NCI-H1092 (cell line): ENCODE measurements around the gene MPHOSPH8.
"Not testable (repeated sequence)": the region's sequence is repeated elsewhere in the genome, so short reads cannot be mapped to it uniquely, and the experiment has no call there.

ENCODE experiments used
- DNase-seq: peaks from one replicate; lab custom pipeline; 2025; lab: John Stamatoyannopoulos, UW

MPHOSPH8 gene

DNA sequence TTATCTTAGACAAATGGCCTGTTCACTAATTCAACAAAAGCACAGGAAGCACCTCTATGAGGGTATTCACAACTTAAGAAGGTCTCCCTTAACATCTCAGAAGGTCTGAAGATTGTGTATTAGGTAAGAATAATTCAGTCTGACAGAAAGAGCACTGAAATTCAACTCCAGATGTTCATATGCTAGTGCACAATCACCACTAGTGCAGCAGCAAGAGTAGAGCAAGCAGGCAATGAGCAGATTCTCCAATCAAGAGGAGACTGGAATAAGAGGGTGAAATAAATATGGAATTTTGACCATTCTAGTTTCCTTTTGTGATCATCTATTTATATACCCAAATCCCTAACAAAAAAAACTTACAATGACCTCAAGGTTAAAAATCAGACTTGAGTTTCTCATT, 52.0 kb downstream of the MPHOSPH8 start:
- DNase-seq, result no peak

DNA sequence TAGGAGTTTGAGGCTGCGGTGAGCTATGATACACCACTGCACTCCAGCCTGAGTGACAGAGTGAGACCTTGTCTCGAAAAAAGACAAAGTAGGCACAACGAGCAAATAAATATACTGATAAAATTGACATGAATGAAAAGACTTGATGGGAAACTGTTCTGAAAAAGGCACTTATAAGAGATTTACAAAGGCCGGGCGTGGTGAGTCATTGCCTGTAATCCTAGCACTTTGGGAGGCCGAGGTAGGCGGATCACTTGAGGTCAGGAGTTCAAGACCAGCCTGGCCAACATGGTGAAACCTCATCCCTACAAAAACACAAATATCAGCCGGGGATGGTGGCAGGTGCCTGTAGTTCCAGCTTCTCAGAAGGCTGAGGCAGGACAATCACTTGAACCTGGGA, 58.0 kb downstream of the MPHOSPH8 start:
- not testable (repeated sequence) for DNase-seq

DNA sequence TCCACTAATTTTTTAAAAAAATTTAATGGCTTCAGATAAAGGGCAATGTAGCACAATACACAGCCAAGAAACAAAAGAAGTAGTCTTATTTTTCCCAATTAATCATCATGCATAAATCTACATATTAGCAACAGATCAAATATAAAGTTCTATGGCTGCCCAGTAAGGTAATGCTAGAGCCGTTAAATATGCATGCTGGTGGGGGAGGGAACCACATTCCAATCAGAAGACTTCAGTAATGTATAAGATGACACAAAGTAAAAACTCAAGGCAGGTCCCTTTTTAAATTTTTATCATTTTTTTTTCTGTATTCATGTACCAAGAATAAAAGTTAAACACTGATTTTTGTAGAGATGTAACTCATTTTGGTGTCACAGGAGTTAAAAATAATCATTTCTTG, 62.0 kb downstream of the MPHOSPH8 start:
- no peak for DNase-seq

DNA sequence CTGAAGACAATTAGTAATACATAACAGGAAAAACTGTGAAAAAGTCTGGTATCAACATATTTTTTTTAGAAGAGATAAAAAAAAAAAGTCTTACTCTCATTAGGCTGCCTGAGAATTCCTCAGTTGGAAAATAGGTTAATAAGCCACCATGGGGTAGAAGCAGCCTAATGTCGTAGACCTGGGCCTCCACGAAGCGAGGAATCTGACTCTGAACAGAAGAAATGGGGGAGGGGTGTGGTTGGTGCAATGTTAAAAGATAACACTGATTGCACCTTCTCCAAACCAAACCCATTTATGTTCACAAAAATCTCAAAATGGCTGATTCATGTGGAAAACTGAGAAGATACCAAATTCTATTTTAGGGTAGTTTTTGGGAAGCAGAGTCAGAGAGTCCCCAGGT, 62.4 kb downstream of the MPHOSPH8 start:
- no peak for DNase-seq

DNA sequence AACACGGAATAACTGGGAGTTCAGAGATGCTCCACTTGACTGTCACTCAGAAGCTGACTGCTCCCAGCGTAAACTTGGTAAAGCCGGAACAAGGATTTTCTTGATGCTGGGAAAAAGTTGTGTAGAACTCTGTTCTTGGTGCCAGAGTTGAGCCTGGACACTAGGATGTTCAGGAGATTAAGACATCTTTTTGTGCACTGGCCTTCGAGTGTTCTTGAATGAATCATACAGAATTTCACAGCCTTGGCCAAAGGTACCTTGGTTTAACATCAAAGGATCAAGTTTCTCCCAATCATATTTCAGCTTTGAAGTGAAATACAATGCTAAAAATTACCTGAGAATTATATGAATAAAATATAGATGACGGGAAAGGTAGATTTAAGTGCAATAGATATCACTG, 67.5 kb downstream of the MPHOSPH8 start:
- not testable (repeated sequence) for DNase-seq

DNA sequence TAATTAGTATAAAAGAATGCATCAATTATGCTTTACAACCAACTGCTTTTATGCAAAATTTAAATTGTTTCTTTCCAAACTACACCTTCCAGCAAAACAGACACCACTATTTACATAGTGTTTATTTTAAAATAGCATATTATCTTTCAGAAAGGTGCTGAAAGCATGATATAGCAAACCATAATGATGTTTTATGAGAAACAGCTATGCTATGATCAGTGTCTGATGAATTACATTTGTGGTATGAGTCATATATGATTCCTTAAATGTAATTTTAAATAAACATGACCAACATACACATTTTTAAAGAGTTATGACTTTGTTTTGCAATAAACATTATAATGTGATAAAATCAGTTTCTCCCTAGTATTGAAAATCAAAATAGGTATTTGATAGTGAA, 68.2 kb downstream of the MPHOSPH8 start:
- not testable (repeated sequence) for DNase-seq

DNA sequence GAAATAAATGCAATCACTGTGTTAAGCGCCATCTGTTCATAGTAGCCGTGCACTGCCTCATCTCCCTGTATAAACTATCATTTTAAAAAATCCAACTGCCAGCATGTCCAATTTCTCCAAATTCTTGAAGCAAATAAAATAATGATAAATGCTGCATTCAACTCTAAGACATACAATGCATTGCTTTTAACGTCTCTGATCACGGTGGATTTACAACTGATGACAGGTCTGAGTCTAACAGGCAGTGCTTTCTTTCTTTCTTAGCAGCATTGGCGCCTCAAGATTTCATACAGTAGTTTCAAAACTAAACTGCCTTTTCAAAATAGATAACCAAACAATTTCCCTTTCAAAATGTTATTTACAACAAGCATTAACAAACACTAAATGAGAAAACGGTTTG, 70.8 kb downstream of the MPHOSPH8 start:
- not testable (repeated sequence) for DNase-seq

DNA sequence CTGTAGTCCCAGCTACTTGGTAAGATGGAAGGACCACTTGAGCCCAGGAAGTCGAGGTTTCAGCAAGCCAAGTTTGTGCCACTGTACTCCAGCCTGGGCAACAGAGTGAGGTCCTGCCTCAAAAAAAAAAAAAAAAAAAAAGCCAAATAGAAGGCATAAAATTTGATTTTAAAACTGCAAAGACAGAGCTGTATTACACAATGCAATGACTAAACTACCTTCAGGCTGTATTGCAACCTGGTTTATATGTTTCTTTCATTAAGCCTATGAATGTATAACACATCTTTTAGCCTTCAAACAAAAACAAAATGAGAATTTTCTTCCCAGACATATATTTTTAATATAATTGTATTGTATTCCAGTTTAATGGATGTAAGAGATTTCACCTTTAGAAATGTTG, 75.6 kb downstream of the MPHOSPH8 start:
- DNase-seq, result not testable (repeated sequence)

DNA sequence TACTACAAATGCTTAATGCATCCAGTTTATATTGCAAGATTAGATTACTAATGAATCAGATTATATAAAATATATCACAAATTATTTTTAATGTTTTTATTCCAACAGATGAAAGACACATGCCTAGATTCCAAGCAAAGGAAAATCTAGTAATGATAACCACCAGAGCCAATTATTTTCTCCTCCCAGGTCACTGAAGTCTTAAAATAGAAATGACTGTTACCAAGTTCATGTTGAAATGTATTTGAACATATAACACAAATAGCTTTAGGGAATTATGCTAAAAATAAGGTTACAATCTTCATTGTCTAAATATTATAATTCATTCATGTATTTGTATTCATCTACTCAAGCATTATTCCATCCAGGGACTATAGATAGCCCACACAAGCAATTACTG, 76.3 kb downstream of the MPHOSPH8 start:
- DNase-seq, result not testable (repeated sequence)

DNA sequence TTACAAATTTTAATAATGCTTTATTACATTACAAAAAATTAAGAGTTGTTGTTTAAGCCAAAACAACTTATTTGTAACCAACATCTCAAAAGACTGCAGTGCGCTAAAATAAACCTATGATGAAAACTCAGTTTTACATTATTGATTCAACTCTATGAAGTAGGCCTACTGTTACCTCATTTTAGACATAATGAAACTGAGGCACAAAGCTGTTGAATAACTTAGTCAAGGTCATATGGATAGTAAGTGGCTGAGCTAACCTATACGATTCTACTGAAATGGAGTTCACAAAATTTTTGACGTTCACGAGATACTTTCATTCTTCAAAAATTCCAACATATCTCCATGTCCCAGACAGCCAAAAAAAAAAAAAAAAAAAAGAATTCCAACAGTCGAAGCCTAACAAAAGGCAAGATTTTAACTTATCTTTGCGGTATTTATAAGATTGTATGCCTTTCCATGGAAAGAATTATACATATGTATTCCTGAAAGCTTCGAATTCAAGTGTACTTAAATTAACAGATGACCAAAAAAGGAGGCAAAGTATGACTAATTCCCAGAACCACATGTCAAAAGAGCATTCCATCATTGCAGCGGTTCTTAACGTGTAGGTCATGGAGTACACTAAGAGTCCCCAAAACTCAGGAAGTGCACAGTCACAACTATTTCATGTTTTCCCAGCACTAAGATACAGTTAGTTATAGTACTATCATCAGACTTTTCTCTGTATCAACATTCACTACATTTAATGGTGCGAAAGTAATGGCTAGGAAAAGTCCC, 79.9 kb downstream of the MPHOSPH8 start:
- no peak for DNase-seq

DNA sequence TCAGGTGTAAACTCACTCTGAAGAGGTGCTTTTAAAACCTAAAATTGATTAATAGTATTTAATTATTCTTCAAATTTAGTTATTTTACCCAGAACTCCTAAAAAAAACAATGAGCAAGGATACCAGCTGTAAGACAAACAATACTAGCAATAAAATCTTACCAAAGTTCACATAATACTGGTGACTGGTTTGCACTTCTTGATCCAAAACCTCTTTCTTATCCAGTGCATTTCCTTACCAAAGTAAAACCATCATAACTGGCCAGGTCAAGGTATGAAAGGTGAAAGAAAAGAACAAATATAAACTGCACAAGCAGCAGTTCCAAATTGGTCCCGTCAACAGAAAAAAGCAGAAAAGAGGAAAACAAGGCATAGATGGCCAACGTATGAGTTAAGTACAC, 86.6 kb downstream of the MPHOSPH8 start:
- no peak for DNase-seq
